ENCODE results near the gene IL18. TPM values are rescaled to one million over a fixed set of nuclear protein-coding genes. Genes with fewer than 3 reads are reported as not detected.
"Not testable (repeated sequence)": the region's sequence is repeated elsewhere in the genome, so short reads cannot be mapped to it uniquely, and the experiment has no call there.

Gene IL18
- 119 and 132 TPM in 2 replicates for total RNA-seq (2014; rRNA removed; shearing (Covaris generic); ENCODE audit: low replicate concordance)

GRCh38 chr11:112163875-112164685 is at the start of gene IL18:
TSS of gene IL18 (minus strand) at chr11:112164094. CDS start at chr11:112155053, 9,041 bp downstream.
- peak; percentile 85 for DNase-seq (ENCODE audit: low read depth)
- in situ Hi-C loops (cut with HindIII; ENCODE audit: low pct_unique_long_range_greater_than_20kb, low sequenced_read_pairs) = no loop called here

- in situ Hi-C loops (cut with HindIII; ENCODE audit: low pct_unique_long_range_greater_than_20kb, low sequenced_read_pairs) = no loop called here
- no peak for DNase-seq (ENCODE audit: low read depth)
These were observed 48.8 kb upstream of the IL18 start for GRCh38 chr11:112212710-112213109.

GRCh38 chr11:112212290-112212689 is 48.4 kb upstream of the IL18 start:
- in situ Hi-C loops (cut with HindIII; ENCODE audit: low pct_unique_long_range_greater_than_20kb, low sequenced_read_pairs) = no loop called here
- DNase-seq (ENCODE audit: low read depth) = no peak

- in situ Hi-C loops (cut with HindIII; ENCODE audit: low pct_unique_long_range_greater_than_20kb, low sequenced_read_pairs) = no loop called here
- no peak for DNase-seq (ENCODE audit: low read depth)
These were observed 47.6 kb upstream of the IL18 start for GRCh38 chr11:112211536-112211935.

GRCh38 chr11:112210890-112211289 is 47.0 kb upstream of the IL18 start:
- in situ Hi-C loops (cut with HindIII; ENCODE audit: low pct_unique_long_range_greater_than_20kb, low sequenced_read_pairs) = no loop called here

GRCh38 chr11:112206071-112206470 is 42.2 kb upstream of the IL18 start:
- in situ Hi-C loops (cut with HindIII; ENCODE audit: low pct_unique_long_range_greater_than_20kb, low sequenced_read_pairs) = no loop called here
- no peak for DNase-seq (ENCODE audit: low read depth)

More at GRCh38 chr11:112210890-112211289, 47.0 kb upstream of the IL18 start:
- DNase-seq (ENCODE audit: low read depth) = no peak

DNA sequence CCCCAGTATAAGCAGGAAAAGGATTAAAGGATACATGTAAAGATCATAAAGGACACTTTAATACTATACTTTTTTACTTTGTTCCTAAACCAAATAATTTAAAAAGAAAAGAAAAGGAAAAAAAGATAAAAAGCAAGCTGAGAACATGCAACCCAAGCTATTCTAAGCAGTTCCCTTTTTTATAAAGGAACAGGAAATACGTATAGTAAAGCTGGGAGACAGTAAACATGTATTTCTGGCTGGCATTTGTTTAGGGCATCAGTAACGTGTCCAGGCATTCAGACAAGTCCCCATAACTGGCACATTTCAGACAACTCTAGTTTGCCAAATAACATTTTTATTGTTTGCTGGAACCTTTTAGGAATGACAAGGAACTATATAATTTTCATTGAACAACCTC is 36.4 kb upstream of the IL18 start:
- in situ Hi-C loops (cut with HindIII; ENCODE audit: low pct_unique_long_range_greater_than_20kb, low sequenced_read_pairs) = no loop called here
- no peak for DNase-seq (ENCODE audit: low read depth)

DNA sequence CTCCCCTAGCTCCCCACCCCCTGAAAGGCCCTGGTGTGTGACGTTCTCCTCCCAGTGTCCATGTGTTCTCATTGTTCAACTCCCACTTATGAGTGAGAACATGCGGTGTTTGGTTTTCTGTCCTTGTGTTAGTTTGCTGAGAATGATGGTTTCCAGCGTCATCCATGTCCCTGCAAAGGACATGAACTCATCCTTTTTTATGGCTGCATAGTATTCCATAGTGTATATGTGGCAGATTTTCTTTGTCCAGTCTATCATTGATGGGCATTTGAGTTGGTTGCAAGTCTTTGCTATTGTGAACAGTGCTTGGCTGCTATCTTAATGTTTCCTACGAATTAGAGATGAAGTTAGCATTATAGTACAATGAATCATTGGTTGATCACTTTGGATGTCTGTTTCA is 35.2 kb upstream of the IL18 start:
- in situ Hi-C loops (cut with HindIII; ENCODE audit: low pct_unique_long_range_greater_than_20kb, low sequenced_read_pairs); DNase-seq (ENCODE audit: low read depth): not testable (repeated sequence)

GRCh38 chr11:112196519-112197087 is 32.7 kb upstream of the IL18 start:
- no peak for DNase-seq (ENCODE audit: low read depth)
- in situ Hi-C loops (cut with HindIII; ENCODE audit: low pct_unique_long_range_greater_than_20kb, low sequenced_read_pairs) = no loop called here

- in situ Hi-C loops (cut with HindIII; ENCODE audit: low pct_unique_long_range_greater_than_20kb, low sequenced_read_pairs) = no loop called here
- peak; percentile 91 for DNase-seq (ENCODE audit: low read depth)
These were observed 32.1 kb upstream of the IL18 start for GRCh38 chr11:112195951-112196351.

DNA sequence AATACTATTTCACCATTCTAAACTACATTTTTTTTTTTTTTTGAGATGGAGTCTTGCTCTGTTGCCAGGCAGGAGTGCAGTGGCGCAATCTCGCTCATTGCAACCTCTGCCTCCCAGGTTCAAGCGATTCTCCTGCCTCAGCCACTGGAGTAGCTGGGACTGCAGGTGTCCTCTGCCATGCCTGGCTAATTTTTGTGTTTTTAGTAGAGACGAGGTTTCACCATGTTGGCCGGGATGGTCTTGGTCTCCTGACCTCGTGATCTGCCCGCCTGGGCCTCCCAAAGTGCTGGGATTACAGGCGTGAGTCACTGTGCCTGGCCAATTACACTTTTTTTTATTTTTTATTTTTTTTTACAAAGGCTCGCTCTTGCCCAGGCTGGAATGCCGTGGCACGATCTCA is 31.2 kb upstream of the IL18 start:
- peak; percentile 81 for DNase-seq (ENCODE audit: low read depth)

DNA sequence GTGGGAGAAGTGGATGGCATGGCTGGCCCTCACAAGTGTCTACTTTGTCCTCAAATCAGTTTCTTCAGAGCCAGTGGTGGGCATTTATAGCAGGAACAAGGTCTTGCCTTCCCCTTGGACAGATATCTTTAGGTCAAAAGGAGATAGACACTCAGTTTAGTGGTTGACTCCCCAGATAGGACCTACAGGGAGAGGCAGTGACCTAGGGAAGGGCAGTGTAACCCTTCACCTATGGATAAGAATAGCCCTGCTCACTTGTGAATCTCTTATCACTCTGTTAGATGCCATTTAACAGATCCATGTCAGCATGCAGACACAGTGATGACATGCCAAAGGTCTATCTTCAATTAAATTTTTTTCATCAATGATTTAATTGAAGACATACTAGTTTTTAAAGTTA is 22.4 kb upstream of the IL18 start:
- DNase-seq (ENCODE audit: low read depth) = no peak
- in situ Hi-C loops (cut with HindIII; ENCODE audit: low pct_unique_long_range_greater_than_20kb, low sequenced_read_pairs) = no loop called here

More for the DNA sequence above, 31.2 kb upstream of the IL18 start:
- in situ Hi-C loops (cut with HindIII; ENCODE audit: low pct_unique_long_range_greater_than_20kb, low sequenced_read_pairs) = not testable (repeated sequence)

DNA sequence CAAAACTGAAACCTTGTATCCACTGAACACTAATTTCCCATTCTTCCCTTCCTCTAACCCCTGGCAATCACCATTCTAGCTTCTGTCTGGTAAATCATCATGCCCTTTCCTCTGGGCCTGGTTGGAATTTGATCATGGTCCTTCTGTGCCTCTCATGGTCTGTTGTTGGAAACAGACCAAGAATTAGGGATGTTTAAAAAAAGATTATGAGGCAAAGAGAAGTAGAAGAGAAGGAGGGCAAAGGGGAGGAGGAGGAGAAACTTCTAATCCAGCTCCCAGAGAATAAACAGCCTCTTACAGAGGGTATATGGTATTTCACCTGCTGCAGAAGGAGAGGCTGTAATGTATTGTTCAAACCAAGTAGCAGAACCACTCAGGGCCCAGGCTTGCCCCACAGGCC is 22.0 kb upstream of the IL18 start:
- no peak for DNase-seq (ENCODE audit: low read depth)
- in situ Hi-C loops (cut with HindIII; ENCODE audit: low pct_unique_long_range_greater_than_20kb, low sequenced_read_pairs) = no loop called here

- no peak for DNase-seq (ENCODE audit: low read depth)
- in situ Hi-C loops (cut with HindIII; ENCODE audit: low pct_unique_long_range_greater_than_20kb, low sequenced_read_pairs) = no loop called here
These were observed 19.0 kb upstream of the IL18 start for GRCh38 chr11:112182867-112183266.

DNA sequence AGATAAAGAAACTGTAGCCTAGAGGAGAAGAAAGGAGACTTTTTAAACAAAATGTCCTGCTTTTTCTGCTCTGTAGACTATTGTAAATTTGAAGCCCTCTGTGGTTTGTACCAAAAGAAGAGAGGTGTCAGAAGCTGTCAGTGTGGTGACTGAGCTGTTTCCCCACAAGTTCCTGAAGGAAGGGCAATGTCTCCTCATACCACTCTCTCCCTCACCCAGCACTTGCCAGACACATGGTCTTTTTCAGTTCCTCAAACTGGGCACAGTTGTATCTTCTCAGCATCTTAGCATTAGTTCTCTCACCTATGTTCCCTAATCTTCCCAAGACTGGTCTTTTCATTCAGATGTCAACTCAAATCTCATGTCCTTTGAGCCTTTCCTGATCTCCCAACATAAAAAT is 15.7 kb upstream of the IL18 start:
- in situ Hi-C loops (cut with HindIII; ENCODE audit: low pct_unique_long_range_greater_than_20kb, low sequenced_read_pairs) = no loop called here
- no peak for DNase-seq (ENCODE audit: low read depth)

GRCh38 chr11:112178936-112179335 is 15.0 kb upstream of the IL18 start:
- in situ Hi-C loops (cut with HindIII; ENCODE audit: low pct_unique_long_range_greater_than_20kb, low sequenced_read_pairs) = no loop called here
- no peak for DNase-seq (ENCODE audit: low read depth)

DNA sequence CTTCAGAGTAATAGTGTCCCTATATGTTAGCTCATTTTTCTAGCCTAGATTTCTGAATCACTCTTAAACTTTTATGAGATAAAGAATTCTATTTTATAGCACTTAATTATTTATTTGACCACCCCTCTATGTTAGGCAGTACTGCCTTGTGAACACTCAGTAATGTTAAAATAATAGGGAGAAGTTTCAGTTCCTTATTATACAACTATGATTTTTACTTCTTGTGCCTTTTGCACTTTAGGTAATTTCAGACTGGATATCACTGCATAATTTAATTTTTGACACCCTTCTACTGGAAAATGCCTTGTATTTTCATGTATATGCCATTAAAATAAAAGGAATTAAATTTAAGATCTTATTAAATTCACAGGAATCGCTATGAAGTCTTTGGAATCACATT is 14.5 kb upstream of the IL18 start:
- no peak for DNase-seq (ENCODE audit: low read depth)
- in situ Hi-C loops (cut with HindIII; ENCODE audit: low pct_unique_long_range_greater_than_20kb, low sequenced_read_pairs) = no loop called here

GRCh38 chr11:112177589-112177988 is 13.7 kb upstream of the IL18 start:
- in situ Hi-C loops (cut with HindIII; ENCODE audit: low pct_unique_long_range_greater_than_20kb, low sequenced_read_pairs) = no loop called here
- DNase-seq (ENCODE audit: low read depth) = no peak

DNA sequence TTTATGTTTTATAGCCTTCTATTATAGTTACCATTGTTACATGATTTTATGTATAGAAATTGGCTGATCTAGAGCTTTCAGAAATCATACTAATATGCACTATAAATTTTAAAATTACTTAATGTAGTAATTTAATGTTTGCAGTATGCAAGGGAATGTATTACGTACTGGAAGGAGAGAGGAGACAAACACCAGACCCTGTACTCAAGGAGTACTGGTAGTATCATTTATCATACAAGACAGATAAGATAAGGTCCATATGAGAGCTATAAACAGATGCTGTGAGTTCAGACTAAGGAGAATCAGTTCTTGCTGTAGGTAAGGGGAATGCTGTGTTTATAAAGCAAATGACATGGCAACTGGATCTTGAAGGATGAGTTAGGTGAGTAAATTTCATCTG is 12.2 kb upstream of the IL18 start:
- in situ Hi-C loops (cut with HindIII; ENCODE audit: low pct_unique_long_range_greater_than_20kb, low sequenced_read_pairs) = no loop called here
- DNase-seq (ENCODE audit: low read depth) = no peak

GRCh38 chr11:112175599-112175952 is 11.7 kb upstream of the IL18 start:
- no peak for DNase-seq (ENCODE audit: low read depth)
- in situ Hi-C loops (cut with HindIII; ENCODE audit: low pct_unique_long_range_greater_than_20kb, low sequenced_read_pairs) = no loop called here
